Fibroblast of pulmonary artery (primary cell): ENCODE measurements around the gene OR5W2.
A peak's percentile ranks its signal among the peaks of the same experiment; 100 is the strongest.

Experiments used
- DNase-seq: peaks from one replicate; pipeline ENCODE4 v3.0.0-alpha.2; 2010; ENCODE audit warnings: low read depth
- H3K4me3 ChIP-seq: replicated peaks from 2 replicates; pipeline ENCODE4 v1.5.1; 2011; ENCODE audit warnings: low read depth, mild to moderate bottlenecking, control low read depth, low read length, moderate library complexity
- CTCF ChIP-seq: IDR thresholded peaks from 2 replicates; pipeline ENCODE4 v1.5.1; 2011; ENCODE audit warnings: mild to moderate bottlenecking, control low read depth, low read length, inconsistent platforms; ENCODE audit errors: missing control alignments

OR5W2 gene

GRCh38 chr11:55914482-55914881 lies at the start of gene OR5W2:
Gene OR5W2 (minus strand): TSS chr11:55914582. CDS start chr11:55914582, 0 bp downstream.
- H3K4me3 ChIP-seq, result no peak within 1 kb of the TSS
- no peak for TF ChIP-seq CTCF
- no peak for DNase-seq

- no peak overlapping the region for H3K4me3 ChIP-seq
- no peak for TF ChIP-seq CTCF
- DNase-seq, result no peak
Observed at GRCh38 chr11:55956521-55956920, 42.1 kb upstream of the OR5W2 start.

DNA sequence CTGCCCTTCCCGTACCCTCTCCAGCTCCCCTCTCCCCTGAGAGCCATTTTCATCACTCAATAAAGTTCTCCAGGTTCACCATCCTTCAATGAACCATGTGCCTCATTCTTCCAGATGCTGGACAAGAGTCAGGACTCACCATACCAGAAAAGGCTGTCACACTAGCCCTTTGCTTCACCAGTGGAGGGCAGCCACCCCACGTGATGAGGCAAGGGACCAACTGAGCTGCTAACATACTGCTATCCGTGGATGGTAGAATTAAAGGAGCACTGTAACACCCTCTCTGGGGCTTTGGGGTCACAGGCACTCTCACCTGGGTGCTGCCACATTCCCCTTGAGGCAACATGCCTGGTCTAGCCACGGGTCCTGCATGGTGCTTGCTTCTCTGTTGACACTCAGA lies 34.9 kb upstream of the OR5W2 start:
- no peak for TF ChIP-seq CTCF
- DNase-seq, result no peak
- H3K4me3 ChIP-seq, result no peak overlapping the region

DNA sequence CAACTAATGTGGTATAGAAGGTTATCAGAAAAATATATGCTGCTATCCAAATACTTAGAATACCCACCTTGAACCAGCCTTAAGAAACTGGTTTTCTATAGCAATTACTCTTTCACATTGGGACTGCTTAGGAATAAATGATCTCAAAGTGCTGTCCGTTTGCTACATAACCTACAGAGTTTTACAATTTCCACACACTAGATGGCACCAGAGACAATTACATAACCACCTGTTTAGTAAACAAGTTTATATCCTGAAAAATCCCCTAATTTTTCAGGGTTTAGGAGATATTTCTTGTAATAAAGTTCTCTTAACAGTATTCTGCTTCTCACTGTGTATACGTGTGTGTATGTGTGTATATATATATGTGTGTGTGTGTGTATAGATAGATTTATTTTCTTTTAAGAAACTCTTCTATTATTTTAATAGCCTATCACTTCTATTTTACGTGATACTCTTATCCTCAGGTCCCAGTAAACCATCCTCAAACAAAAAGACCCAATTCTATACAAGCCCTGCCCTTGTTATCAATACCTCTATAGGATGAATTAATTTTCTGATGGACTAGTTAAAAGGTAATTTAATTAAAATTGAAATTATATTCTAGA lies 28.5 kb upstream of the OR5W2 start:
- TF ChIP-seq CTCF, result peak; percentile 43
- H3K4me3 ChIP-seq, result no peak overlapping the region
- peak; percentile 51 for DNase-seq

- H3K4me3 ChIP-seq, result no peak within 1 kb of the TSS
- DNase-seq, result no peak
- no peak for TF ChIP-seq CTCF
Observed at GRCh38 chr11:55936300-55936699, 21.9 kb upstream of the OR5W2 start, which contains the start of gene OR5I1. Gene OR5I1 (minus strand): TSS chr11:55936400. CDS start chr11:55936400, 0 bp downstream.

DNA sequence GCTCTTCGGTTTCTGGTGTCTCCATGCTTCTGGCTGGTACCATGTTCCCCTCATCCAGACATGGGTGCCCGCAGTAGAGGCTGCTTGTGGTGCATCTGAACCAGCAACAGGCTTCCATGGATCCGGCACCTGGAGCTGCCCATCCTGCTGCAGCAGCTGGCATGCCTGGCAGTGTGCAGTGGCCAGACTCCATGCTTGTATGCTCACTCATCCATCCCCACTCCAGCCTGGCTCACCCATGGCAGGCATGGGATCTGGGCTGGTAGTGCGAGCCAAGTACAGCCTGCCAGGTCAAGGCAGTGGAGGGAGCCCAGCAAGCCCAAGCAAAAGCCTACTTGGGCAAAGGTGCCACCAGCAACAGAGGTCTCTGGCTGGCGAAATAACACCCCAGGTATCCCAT lies 6.2 kb upstream of the OR5W2 start:
- DNase-seq, result no peak
- TF ChIP-seq CTCF, result no peak
- H3K4me3 ChIP-seq, result no peak overlapping the region

DNA sequence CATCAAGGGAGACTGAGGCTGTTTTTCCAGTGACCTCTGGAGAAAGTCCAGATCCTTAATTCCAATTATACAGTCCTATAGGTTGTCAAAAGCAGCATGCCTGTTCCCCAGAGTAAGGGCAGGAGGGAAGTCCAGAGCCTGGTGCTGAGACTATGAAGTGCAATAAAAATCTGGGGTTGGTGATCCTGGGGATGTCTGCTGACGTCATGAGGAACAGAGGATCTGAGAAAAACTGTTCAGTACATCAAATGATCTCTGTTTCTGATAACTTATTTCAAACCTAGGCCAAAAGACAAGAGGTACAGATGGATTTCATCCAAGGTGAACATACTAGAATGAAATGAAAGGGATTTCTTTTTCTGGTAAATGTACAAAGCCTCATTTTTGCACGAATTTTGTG lies 12.1 kb downstream of the OR5W2 start:
- DNase-seq, result no peak
- TF ChIP-seq CTCF, result no peak
- H3K4me3 ChIP-seq, result no peak overlapping the region
